Neural cell (in vitro differentiated cells): Measurements from ENCODE around the gene FAM185A.
"Not testable (repeated sequence)": the region's sequence is repeated elsewhere in the genome, so short reads cannot be mapped to it uniquely, and the experiment has no call there.

Experiments used
- EP300 ChIP-seq: fragments of 450-650 bp; conservative IDR thresholded peaks from 2 replicates; pipeline ENCODE4 v1.6.1; 2014; ENCODE audit warnings: antibody characterized with exemption, mild to moderate bottlenecking, moderate library complexity; ENCODE audit not compliant: poor library complexity, severe bottlenecking
- EZH2 ChIP-seq: fragments of 200-600, 300-800 bp; shearing (Covaris generic), sonication (generic); IDR thresholded peaks from 2 replicates; pipeline ENCODE4 v1.6.1; 2014; ENCODE audit warnings: antibody characterized with exemption, low read length, borderline replicate concordance, mild to moderate bottlenecking; ENCODE audit not compliant: insufficient read depth, poor library complexity, severe bottlenecking
- MXI1 ChIP-seq: fragments of 450-650 bp; conservative IDR thresholded peaks from 2 replicates; pipeline ENCODE4 v1.6.1; 2014; ENCODE audit warnings: antibody characterized with exemption, mild to moderate bottlenecking; ENCODE audit not compliant: poor library complexity, severe bottlenecking
- POLR2AphosphoS5 ChIP-seq: IDR thresholded peaks from 2 replicates; pipeline ENCODE4 v1.6.1; 2012
- REST ChIP-seq: IDR thresholded peaks from 2 replicates; pipeline ENCODE4 v1.6.1; 2012; ENCODE audit warnings: borderline replicate concordance
- SMC3 ChIP-seq: fragments of 450-650 bp; conservative IDR thresholded peaks from 2 replicates; pipeline ENCODE4 v1.6.1; 2014; ENCODE audit warnings: antibody characterized with exemption, mild to moderate bottlenecking, moderate library complexity; ENCODE audit not compliant: poor library complexity
- TAF1 ChIP-seq: IDR thresholded peaks from 2 replicates; pipeline ENCODE4 v1.6.1; 2012; ENCODE audit warnings: low read depth
- TF ChIP-seq, protein P1 (sequence below): fragments of 450-650 bp; IDR thresholded peaks from 2 replicates; pipeline ENCODE4 v1.5.1; 2014; ENCODE audit warnings: antibody characterized with exemption, mild to moderate bottlenecking, moderate library complexity; ENCODE audit not compliant: poor library complexity, severe bottlenecking

- not testable (repeated sequence) for TF ChIP-seq EZH2, MXI1, EP300, SMC3, TAF1, REST, POLR2AphosphoS5
- TF ChIP-seq, protein P1, sequence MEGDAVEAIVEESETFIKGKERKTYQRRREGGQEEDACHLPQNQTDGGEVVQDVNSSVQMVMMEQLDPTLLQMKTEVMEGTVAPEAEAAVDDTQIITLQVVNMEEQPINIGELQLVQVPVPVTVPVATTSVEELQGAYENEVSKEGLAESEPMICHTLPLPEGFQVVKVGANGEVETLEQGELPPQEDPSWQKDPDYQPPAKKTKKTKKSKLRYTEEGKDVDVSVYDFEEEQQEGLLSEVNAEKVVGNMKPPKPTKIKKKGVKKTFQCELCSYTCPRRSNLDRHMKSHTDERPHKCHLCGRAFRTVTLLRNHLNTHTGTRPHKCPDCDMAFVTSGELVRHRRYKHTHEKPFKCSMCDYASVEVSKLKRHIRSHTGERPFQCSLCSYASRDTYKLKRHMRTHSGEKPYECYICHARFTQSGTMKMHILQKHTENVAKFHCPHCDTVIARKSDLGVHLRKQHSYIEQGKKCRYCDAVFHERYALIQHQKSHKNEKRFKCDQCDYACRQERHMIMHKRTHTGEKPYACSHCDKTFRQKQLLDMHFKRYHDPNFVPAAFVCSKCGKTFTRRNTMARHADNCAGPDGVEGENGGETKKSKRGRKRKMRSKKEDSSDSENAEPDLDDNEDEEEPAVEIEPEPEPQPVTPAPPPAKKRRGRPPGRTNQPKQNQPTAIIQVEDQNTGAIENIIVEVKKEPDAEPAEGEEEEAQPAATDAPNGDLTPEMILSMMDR, result not testable (repeated sequence)
Measured at GRCh38 chr7:102742002-102742771, 6.6 kb upstream of the FAM185A start.
